Measurements from ENCODE around the gene CDKL1.

The CDKL1 gene

DNA sequence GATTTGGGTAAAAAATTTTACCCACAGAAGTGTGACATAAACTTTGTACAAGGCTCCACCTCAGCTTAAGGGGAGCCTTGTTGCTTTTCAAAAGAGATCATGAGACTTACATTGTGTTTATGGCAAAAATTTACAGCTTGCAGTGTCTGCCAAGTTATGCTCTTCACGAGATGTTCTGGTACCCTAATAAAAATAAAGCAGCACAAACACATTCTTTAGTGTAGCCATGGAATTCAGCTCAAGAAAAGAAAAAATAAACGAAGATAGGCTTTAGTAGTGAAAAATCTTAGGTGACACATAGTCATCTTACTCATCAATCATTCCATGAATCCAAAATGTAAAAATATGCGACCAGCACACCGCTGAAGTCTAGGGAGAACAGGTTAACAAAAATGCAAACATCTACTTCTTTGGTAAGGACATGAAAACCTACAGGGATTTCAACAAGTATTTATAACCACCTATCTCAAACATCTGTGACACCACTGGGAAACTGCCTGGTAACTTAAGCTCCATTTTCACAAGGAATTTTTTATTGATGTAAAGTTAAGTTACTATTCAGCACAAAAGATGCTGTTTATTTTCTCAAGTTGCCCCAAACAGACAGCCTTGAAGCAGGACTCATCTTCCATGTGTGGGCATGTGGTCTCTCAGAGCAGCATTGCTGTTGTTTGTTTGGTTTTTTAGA is 51.7 kb downstream of the CDKL1 start:
- no peak overlapping the region for H3K4me3 ChIP-seq (ENCODE audit: control insufficient read depth, low read depth, low read length)
- TF ChIP-seq, protein P1, sequence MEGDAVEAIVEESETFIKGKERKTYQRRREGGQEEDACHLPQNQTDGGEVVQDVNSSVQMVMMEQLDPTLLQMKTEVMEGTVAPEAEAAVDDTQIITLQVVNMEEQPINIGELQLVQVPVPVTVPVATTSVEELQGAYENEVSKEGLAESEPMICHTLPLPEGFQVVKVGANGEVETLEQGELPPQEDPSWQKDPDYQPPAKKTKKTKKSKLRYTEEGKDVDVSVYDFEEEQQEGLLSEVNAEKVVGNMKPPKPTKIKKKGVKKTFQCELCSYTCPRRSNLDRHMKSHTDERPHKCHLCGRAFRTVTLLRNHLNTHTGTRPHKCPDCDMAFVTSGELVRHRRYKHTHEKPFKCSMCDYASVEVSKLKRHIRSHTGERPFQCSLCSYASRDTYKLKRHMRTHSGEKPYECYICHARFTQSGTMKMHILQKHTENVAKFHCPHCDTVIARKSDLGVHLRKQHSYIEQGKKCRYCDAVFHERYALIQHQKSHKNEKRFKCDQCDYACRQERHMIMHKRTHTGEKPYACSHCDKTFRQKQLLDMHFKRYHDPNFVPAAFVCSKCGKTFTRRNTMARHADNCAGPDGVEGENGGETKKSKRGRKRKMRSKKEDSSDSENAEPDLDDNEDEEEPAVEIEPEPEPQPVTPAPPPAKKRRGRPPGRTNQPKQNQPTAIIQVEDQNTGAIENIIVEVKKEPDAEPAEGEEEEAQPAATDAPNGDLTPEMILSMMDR (IDR thresholded peaks at IDR 0.05; ENCODE audit: control insufficient read depth, insufficient read depth, low read depth, low read length, missing control alignments): no peak
- DNase-seq (ENCODE audit: low read depth): peak; percentile 47

DNA sequence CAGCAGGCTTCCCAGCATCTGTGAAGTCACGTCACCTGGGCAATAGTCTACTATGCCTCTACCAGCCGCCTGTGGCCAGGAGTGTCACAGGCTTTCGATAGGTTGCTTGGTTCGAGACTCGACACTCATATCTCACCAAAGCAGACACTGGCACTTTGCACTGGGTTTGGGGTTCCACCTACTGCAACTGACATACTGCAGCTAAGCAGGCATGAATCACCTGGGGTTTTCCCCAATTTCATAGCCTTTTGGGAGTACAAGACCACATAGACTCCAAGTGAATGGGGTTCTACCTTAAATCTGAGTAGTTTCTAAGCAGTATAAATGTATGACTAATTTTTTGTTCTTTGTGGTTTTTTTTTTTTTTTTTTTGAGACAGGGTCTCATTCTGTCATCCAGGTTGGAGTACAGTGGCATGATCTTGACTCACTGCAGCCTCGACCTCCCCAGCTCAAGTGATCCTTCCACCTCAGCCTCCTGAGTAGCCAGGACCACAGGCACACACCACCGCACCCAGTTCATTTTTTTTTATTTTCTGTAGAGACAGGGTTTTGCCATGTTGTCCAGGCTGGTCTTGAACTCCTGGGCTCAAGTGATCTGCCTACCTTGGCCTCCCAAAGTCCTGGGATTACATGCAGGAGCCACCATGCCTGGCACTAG is 52.4 kb downstream of the CDKL1 start:
- H3K4me3 ChIP-seq (ENCODE audit: control insufficient read depth, low read depth, low read length): no peak overlapping the region
- TF ChIP-seq, protein P1 (IDR thresholded peaks at IDR 0.05; ENCODE audit: control insufficient read depth, insufficient read depth, low read depth, low read length, missing control alignments): no peak
- DNase-seq (ENCODE audit: low read depth): no peak

DNA sequence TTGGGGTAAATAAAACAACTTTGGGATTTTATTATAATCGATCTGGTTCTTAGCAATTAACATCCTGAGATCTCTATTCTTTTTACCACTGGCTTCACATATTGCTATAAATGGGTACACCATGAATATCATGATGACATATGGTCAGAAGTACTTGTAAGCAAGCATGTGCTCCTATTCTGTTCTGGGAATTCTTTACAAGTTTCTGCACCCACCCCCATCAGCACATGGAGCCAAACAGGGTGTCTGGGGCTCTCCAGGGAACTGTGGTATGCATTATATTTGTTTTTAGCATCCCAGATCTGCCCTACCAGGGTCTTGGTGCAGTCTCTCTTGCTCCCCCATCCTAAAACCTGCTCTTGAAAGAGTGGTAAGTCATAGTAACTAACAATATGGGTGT is 53.2 kb downstream of the CDKL1 start:
- no peak overlapping the region for H3K4me3 ChIP-seq (ENCODE audit: control insufficient read depth, low read depth, low read length)
- TF ChIP-seq, protein P1 (IDR thresholded peaks at IDR 0.05; ENCODE audit: control insufficient read depth, insufficient read depth, low read depth, low read length, missing control alignments): no peak

DNA sequence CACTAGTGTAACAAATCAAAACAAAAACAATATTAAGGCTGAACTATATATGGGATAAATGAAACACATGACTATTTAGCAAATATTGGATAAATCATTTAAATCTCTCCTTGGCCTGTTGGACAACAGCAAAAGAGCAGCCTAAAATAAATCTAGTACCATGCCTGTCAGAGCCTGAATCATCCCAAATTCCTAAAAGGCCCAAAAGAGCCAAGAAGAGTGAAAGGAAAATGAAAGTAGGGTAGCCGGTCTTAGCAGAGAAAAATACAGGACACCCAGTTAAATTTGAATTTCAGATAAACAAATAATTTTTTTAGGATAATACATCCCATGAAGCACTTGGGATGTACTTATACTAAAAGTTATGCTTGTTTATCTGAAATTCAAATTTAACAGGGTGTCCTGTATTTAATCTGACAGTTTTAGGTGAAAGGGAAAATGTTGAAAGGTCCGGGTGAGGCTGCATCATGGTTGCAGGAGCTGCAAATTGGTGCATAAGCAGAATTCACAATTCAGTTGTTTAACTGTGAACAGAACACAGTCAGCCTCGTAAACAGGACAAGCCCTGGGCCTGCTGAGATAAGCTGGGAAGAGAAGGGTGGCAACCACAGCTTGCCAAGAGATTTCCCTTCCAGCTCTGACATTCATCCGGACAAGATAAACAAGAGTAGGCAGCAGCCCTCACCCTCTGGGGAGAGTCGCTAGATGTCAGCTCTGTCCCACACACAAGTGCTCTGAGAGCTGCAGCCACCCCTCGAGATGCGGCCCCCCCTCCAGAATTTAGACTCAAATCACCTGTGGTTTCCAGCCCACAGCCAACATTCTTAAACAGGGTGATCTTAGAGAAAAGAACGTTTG is 54.2 kb downstream of the CDKL1 start:
- H3K4me3 ChIP-seq (ENCODE audit: control insufficient read depth, low read depth, low read length): no peak overlapping the region
- TF ChIP-seq, protein P1 (IDR thresholded peaks at IDR 0.05; ENCODE audit: control insufficient read depth, insufficient read depth, low read depth, low read length, missing control alignments): peak; percentile 64
- peak; percentile 59 for DNase-seq (ENCODE audit: low read depth)

More for the DNA sequence above, 53.2 kb downstream of the CDKL1 start:
- DNase-seq (ENCODE audit: low read depth): no peak

DNA sequence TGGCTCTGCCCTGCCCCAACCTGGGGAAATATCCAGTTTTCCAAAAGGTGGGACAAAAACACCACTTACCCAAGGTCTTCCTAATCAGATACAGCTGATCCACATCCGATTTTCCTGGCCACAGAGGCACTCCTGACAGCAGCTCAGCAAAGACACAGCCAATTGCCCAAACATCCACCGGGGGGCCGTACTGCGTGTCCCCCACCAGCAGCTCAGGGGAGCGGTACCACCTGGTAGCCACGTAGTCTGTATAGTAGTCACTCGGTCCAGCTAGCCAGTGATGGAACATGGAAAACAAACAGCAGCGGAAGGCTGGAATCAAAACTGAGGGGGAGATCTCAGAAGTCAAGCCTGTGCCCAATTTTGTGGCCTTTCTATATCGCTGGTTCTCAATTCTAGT is 55.7 kb downstream of the CDKL1 start:
- DNase-seq (ENCODE audit: low read depth): no peak
- H3K4me3 ChIP-seq (ENCODE audit: control insufficient read depth, low read depth, low read length): no peak overlapping the region
- TF ChIP-seq, protein P1 (IDR thresholded peaks at IDR 0.05; ENCODE audit: control insufficient read depth, insufficient read depth, low read depth, low read length, missing control alignments): no peak

DNA sequence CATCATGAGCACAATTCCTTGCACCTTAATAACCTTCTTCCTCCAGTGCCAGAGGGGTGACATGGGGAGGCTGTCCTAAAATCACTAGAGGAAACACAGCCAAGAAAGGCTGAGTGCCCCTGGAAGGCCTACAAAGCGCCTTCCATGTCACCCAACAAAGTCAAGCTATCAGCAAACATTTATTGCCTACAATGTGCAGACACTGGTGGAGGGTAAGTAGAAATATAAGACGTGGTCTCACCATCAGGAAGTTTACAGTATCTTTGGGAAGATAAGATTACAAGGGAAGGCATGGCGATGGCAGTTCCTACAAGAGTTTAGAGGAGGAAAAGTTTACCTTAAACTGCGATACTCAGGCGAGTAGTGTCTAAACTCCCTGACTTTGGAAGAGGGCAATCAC is 56.6 kb downstream of the CDKL1 start:
- H3K4me3 ChIP-seq (ENCODE audit: control insufficient read depth, low read depth, low read length): no peak overlapping the region
- TF ChIP-seq, protein P1 (IDR thresholded peaks at IDR 0.05; ENCODE audit: control insufficient read depth, insufficient read depth, low read depth, low read length, missing control alignments): no peak
- DNase-seq (ENCODE audit: low read depth): no peak

All from AG09309 (cell line).